Muscle of back (tissue), 11 donors: Measurements from ENCODE around the gene ZDHHC4. TPM values are rescaled to one million over a fixed set of nuclear protein-coding genes. Genes with fewer than 3 reads are reported as not detected.

Source experiments
- DNase-seq, 3 donors: peaks; one replicate each; pipeline versions ENCODE4 v3.0.0 to v3.0.0-alpha.2; 2013
- polyA plus RNA-seq, 10 donors: library from polyadenylated mRNA; unstranded; fragments of 120-200 nt; gene quantifications; one replicate each; pipeline ENCODE4 v1.2.1, GENCODE V29; 2013; ENCODE audit not compliant: insufficient read length in 10 of 10

The ZDHHC4 gene
- polyA plus RNA-seq, 10 donors = 42.1 to 57.9 (median 45.7) TPM

DNA sequence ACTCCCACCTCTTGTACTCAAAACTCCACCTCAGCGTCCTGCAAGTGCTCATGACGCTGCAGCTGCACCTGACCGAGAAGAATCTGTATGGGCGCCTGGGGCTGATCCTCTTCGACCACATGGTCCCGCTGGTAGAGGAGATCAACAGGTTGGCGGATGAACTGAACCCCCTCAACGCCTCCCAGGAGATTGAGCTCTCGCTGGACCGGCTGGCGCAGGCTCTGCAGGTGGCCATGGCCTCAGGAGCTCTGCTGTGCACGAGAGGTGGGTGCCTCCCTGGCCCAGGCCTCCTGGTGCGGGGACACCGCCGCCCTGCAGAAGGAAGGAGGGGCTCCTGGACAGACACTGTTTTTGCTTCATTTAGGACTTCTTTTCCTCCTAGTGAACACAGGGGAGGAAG lies 22.8 kb downstream of the ZDHHC4 start:
- no peak for DNase-seq

DNA sequence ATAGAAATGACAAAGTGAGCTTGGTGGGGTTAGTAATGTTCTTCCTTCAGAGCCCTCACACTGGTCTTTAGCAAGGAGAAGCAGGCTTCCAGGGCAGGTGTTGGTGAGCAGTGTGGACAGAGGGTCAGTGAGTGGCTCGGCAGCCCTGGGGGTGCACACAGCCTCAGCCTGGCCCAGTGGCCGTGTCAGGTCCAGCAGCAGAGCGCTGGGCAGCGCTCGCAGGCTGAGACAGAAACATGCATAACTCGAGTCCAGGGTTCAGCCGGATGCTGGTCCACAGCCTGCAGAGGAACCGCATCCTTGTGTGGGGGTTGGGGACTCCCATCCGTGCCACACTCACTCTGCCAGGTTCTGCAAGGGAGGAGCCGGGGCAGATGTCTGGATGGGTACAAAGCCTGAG lies 27.2 kb downstream of the ZDHHC4 start:
- no peak for DNase-seq

DNA sequence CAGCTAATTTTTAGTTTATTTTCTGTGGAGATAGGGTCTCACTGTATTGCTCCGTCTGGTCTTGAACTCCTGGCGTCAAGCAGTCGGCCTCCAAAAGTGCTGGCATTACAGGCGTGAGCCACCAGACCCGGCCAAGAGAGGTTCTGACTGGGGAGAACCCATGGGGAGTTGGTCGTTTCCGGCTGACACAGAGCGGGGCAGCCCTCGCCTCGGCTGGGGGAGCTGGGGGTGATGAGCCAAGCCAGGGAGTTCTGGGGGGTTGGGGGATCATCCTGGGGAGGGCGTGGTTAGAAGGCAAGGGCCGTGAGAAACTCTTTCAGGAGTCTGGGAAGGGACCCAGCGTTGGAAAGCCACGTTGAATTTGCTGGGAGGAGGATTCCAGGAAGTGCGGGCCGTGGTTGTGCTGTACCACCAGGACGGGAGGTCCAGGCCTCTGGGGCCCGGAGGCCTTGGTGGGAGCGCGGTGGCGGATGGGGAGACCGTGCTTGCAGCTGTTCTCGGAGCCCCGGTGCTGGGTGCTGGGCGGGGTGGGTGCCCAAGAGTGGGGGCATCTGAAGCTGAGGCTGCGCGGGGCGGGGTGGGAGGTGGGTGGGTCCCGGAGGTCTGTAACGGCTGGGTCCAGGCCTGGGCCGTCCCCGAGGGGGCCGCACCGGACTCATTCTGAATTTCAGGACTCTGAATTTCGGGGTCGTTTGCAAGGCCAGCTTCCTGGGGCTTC lies 29.8 kb downstream of the ZDHHC4 start:
- DNase-seq = no peak

DNA sequence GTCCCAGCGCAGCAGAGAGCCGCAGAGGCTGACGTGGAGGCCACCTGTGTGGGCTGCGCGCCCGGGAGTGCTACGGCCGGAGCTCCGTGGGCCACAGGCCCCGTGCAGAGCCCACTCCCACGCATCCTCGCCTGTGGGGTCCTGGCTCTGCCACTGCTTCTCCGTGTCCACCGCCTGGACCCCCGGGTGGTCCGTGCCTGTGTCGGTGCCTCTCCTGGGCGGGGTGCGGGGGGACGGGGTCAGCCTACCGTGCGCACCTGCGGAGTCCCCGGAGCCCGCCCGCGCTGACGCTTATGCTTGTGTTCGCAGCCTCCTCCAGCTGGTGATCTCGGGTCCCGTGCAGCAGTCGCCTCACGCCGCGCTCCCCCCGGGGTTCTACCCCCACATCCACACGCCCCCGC lies 30.4 kb downstream of the ZDHHC4 start:
- no peak for DNase-seq

DNA sequence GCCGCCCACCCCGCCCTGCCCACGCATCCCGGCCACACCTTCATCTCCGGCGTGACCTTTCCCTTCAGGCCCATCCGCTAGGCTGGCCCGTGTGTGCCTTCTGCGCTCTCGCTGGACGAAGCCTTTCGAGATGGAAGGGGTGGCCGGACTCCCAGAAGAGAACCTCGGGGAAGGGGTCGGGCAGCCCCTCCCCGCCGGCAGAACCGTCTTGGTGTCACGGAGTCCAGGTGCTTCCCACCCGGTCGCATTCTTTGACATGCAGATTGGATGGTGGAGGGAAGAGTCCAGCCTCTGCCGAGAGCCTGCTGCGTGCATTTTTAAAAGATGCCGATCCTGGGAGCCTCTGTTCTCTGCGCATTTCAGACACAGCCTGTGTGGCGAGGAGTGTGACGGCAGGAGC lies 30.8 kb downstream of the ZDHHC4 start:
- DNase-seq = no peak

DNA sequence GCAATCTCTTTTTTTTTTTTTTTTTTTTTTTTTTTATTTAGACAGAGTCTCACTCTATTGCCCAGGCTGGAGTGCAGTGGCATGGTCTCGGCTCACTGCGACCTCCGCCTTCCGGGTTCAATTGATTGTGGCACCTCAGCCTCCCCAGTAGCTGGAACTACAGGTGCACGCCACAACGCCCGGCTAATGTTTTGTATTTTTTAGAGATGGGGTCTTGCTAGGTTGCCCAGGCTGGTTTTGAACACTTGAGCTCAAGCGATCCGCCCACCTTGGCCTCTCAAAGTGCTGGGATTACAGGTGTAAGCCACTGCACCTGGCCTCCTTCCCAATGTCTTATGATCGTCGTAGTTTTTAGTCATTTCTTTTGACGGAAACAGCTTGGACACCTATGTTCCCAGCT lies 31.5 kb downstream of the ZDHHC4 start:
- no peak for DNase-seq

DNA sequence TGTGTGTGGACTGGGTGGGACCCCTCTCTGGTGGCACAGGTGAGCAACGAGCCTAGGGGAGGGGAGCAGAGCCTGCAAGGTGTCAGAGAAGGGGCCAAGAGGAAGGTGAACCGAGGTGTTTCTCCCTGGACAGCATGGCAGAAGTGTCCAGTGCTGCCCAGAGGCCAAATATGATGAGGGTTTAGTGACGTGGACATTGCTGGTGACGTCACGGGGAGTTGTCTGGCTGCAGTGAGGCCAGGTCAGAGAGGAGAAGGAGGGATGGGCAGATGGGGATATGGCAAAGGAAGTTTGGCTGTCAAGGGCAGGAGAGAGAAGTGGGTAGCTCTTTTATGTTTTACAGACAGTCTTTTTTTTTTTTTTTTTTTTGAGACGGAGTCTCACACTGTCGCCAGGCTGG lies 35.6 kb downstream of the ZDHHC4 start:
- DNase-seq = no peak

DNA sequence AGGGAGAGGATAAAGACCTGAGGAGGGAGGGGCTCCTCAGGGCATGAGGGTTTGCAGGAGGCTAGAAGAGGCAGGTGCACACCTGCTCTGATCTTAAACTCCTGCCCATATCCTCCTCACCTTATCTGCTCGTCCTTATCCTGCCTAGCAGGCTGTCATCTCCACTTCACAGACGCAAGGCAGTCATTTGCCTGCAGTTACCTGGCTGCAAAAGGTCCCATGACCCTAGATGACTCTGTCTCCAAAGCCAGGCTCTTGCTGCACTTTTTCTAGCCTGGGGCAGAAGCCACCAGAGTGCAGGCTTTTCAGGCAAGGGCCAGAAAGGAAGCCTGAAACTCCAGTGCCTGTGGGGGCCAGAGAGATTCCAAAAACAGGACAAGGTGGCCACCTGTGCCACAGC lies 36.5 kb downstream of the ZDHHC4 start:
- DNase-seq = no peak

DNA sequence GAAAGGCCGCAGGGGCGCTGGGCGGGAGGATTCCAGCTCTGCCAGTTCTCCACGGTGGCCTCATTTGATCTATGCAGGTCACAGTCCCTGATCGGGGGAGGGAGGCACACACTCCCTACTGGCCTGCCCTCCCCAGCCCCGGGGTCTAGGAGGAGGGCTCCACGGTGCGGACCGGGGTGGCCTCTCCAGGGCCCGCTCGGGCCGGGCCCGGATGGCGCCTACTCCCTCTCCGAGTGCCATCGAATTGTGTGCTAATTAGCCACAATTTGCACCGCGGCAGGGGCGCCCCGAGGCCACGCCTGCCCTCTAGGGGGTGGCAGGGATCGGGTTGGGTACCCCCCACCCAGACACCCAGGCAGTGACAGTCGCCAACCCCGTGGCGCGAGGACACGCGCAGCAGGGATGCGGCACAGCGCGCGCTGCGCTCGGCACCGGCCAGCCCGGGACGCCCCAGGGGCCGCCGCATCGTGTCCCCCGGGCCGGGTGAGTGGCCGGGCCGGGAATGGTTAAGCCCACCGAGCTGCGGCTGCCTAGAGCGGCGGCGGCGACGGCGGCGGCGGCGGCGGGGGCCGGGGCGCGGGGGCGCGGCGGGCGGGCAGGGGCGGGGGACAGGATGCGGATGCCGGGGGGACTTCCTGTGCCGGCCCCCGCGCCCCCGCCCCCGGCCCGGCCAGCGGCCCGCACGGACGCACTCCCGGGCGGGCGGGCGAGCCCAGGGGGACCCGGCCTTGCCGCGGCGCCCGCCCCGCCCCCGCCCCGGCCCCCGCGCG lies 37.9 kb downstream of the ZDHHC4 start, which contains the start of gene ZNF853:
TSS of gene ZNF853 (plus strand) at position 658 of the 770 bp plus-strand sequence. CDS start 565 bp downstream, outside the sequence.
- peak in 1 of 3 donors; percentile 58 for DNase-seq

DNA sequence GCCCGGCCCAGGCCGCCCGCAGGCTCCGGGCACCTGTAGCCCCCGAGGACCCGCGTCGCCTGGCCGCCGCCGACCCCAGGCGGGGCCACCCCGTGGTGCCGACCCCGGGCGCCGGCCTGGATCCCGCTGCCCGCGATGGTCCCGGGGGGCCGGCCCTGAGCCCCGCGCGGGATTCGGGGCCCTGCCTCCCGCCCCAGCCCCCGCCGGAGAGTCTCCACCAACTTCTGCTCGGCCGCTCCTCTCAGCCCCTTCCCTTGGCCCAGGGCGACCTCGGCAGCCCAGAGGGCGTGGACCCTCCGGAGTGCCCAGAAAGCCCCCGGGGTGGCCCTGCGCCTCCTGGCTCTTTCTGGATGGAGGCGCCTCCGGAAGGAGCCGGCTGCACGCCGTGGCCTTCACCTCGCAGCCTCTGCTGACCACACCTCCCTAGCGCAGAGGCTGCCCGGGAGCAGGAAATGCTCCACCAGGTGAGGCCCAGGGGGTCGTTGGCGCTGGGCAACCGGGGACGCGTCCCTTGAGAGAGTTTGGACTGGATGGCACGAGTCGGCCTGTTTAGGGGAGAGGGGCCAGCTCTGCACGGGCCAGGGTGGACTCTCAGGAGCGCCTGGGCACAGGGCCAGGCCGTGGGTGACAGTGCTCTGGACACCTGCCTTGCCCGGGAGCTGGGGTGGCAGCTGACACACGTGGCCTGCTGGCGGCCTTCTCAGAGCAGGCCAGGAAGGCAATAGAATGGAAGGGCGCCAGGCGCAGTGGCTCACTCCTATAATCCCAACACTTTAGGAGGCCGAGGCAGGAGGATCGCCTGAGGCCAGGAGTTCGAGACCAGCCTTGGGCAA lies 38.7 kb downstream of the ZDHHC4 start:
- DNase-seq = peak in 1 of 3 donors; percentile 55

DNA sequence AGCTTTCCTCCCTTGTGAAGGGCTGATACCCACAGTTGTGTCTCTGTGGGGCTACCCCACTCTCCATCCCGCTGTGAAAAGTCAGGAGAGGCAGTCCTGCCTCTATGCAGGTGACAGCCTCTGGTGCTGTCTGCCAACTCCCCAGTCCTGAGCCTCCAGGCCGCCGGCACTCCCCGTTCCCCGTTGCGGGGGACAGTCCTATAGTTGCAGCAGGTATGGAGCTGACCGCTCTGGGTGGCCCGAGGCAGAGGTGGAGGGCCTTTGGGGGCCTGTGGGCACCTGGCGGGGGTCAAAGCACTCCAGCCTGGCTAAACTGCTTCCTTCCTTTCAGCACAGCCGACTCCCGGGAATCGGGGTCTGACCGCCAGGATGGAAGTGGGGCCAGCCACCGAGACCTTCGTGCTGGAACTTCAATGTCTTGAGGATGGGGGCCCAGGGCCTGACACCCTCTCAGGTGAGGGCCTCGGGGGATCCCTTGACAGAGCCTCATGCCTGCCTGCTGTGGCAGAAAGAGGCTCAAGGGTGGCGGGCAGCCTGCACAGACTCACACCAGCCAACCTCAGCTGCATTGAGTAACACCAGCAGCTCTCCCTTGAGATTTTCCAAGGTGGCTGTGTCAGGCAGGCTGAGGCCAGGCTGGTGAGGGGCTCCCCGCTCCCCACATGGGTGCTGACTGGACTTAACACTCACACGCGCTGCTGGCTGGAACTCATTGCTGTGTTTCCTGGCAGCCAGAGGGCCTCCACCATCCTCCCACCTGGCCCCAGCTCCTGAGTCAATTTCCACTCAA lies 39.8 kb downstream of the ZDHHC4 start:
- DNase-seq = no peak

DNA sequence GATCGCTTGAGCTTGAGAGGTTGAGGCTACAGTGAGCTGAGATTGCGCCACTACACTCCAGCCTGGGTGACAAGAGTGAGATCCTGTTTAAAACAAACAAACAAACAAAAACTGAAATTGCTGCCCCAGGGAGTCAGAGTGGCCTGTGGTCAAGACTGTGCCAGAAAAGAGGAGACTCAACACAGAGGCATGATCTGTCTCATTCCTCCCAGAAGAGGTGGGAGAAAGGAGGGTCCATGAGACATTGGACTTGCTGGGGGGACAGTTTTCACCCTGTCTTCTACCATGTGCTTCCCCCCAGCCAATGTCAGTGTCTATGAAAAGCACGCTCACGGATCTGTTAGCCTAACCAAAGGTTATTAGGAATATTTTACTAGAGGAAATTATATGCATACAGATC lies 41.4 kb downstream of the ZDHHC4 start:
- no peak for DNase-seq

DNA sequence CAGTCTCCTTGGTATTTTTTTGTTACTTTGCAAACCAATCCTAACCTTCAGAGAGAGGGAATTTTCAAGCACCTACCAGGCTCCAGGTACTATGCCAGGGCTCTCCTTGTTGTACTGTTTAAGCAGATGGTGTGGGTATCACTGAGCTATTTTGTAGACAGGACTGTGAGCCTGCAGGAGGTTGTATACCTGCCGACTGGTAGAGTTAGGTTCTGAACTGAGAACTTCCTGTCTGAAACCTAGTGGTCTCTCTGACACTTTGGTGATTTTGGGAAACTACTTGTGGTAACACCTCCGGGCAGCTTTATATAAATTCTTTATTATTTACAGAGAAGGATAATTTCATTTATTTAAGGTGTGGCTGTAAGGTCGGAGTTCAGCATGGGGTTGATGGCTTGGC lies 42.7 kb downstream of the ZDHHC4 start:
- no peak for DNase-seq

DNA sequence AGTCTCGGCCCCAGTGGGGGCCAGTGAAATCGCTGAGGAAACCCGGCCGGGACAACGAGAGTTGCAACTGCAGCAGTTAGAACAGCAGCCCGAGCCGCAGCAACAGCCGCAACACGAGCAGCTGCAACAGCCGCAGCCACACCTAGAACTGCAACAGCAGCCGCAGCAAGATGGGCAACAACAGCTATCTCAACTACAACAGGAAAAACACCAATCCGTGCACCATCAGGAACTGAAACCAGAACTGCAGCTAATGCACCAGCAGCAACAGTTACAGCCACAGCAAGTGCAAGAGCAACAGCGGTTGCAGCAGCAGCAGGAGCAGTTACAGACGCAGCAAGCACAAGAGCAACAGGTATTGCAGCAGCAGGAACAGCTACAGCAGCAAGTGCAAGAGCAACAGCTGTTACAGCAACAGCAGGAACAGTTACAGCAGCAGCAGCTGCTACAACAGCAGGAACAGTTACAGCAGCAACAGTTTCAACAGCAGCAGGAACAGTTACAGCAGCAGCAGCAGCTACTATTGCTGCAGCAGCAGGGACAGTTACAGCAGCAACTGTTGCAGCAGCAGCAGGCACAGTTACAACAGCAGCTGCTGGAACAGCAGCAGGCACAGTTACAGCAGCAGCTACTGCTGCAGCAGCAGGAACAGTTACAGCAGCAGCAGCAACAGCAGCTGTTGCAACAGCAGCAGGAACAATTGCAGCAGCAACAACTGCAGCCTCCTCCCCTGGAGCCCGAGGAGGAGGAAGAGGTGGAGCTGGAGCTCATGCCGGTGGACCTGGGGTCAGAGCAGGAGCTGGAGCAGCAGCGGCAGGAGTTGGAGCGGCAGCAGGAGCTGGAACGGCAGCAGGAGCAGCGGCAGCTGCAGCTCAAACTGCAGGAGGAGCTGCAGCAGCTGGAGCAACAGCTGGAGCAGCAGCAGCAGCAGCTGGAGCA lies 44.2 kb downstream of the ZDHHC4 start:
- DNase-seq = no peak

DNA sequence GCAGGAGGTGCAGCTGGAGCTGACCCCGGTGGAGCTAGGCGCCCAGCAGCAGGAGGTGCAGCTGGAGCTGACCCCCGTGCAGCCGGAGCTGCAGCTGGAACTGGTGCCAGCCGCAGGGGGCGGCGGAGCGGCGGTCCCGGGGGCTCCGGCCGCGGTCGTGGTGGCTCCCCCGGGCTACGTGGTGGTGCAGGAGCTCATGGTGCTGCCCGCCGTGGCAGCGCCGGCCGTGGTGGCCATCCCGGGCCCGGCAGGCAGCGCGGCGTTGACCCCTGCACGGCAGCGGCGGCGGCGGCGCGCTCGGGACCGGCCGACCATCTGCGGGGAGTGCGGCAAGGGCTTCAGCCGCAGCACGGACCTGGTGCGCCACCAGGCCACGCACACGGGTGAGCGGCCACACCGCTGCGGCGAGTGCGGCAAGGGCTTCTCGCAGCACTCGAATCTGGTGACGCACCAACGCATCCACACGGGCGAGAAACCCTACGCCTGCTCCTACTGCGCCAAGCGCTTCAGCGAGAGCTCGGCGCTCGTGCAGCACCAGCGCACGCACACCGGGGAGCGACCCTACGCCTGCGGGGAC lies 45.0 kb downstream of the ZDHHC4 start:
- DNase-seq = no peak

DNA sequence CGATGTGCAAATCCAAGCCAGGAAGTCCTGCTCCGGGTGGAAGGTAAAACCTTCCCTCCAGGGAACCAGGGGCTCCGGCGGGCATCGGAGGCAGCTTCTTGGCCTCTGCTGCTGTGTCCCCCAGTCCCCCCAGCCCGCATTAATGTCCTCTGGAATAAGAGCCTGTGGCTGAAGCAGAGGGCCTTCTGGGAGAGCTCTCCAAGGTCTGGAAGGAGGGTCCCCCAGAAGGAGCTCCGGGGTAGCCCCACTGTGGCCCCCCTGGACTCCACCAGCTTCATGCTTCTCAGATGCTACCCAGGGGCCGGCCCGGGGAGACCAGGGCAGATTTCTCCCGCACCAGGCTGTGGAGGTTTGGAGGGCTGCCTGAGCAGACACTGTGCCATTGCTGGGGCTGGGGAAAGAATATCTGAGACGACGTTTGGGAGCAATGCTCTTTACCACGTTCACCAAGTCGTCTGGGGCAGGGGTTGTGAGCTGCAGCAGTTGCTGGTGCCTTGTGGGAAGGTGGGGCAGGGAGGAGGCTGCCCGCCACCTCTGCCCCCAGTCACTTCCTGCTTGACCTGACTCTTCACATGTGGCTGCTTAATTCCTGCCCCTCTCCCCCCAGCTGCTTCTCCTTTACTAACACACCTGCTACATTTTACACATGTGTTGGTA lies 46.5 kb downstream of the ZDHHC4 start:
- no peak for DNase-seq

DNA sequence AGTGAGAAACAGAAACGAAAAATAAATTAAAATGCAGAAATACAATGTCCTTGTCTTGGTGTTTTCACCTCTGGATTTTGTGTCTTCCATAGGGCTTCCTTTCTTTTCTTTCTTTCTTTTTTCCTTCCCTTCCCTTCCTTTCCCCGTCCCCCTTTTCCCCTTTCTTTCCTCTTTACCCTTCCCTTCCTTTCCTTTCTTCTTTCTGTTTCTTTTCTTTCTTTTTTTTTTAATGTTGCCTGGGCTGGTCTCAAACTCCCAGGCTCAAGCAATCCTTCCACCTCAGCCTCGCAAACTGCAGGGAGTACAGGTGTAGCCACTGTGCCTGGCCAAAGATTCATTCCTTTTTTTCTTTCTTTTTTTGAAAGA lies 47.0 kb downstream of the ZDHHC4 start:
- no peak for DNase-seq

DNA sequence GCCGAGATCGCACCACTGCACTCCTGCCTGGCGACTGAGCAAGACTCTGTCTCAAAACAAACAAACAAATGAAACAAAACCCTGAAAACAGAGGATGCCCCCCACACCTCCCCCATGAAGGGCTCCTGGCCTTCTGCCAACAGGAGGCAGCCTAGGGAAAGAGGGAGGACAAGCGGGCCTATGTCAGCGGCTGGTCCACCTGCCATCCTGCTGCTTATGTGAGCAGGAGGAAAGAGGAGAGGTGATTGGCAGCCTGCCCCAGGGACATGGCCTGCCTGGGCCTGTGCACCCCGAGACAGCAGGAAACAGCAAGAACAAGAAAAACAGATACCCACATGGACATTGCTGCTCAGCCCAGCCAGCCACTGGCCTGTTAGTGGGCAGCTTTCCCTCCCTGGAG lies 50.8 kb downstream of the ZDHHC4 start:
- no peak for DNase-seq

DNA sequence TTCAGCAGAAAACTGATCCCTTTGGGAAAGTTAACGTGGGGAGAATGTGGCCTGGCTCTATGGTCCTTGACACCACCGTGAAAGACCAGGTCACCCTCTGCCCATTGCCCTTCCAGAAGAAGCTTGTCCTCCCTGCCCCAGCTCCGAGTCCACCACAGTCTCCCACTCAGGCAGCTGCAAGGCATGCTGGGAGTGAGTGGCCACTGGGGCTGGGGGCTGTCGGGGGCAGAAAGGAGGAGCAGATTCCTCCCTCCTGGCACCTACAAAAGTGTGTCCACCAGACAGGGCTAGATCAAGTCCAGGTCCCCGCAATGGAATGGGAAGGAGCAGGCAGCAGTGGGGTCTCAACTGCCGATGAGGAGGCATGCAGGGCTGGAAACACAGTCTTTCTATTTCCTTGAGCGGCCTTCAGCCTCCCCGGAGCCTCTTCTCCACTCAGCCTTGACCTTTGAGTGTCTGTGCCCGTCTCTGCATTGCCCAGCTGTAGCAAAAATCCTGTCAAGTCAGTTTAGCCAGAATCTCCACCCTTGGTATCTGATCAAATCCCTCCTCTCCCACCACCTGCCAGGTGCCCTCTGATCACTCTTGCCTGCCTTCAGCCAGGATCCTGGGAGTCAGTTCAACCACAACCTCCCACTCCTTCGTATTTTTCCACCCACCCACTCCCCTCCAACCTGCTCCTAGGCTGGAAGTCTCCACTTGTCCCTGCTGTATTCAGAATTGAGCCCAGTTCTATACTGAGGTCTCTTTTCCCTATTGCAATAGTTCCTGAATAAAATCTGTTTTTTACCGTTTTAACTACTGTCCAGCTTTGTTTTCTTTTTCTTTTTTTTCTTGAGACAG lies 53.0 kb downstream of the ZDHHC4 start:
- DNase-seq = no peak
